Smooth muscle cell of the pulmonary artery (primary cell): ENCODE results near the gene GABRA4. TPM values are rescaled to one million over a fixed set of nuclear protein-coding genes. Genes with fewer than 3 reads are reported as not detected.

Experiments
- total RNA-seq: library from RNA; depleted of rRNA; stranded (reverse); fragments of >200 nt; gene quantifications from 2 replicates; pipeline ENCODE4 v1.2.3, GENCODE V29; 2014

The GABRA4 gene
- under 0.01 TPM in 1 of 2 replicates, not detected in the other for total RNA-seq

DNA sequence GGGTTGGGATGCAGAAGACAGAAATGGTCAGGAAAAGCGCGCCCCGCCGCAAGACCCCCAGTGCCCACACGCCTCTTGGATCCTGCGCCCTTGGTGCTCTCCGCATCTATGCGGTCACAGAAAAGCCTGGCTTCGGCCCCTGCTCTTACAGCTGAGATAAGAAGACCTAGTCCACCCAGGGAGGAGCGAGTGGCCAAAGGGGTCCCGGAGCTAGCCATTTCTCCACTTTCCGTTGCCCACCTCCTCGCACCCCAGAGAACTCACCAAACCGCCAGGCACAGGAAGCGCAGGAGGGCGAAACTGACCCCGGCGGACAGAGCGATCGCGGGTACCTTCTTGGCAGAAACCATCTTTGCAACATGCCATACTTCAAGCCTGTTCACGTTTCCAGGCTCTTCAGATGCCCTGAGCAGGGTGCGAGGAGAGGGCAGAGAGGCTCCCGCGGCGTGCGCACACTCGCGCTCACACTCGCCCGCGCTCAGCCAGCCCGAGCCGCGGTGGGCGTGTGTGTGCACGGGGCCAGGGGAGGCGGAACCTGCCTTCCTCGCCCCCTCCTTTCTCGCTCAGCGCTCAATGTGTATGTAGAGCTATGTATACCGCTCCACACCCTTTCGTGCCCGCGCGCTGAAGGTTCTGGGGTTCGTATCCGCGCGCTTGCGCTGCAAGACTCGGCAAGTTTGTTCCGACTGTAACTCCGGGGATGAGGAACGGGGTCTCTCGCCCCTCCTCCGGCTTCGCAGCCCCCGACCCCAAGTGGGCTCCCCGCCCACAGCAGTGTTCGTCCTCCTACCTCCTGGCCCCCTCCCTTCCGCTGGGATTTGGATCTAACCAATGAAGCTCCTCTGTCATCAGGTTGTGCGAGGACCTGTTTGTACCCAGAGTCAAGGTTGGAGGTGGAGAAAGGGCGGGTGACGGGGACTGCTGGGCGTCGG lies at the start of gene GABRA4:
Gene GABRA4, minus strand, starts transcription at position 507 of the 932 bp plus-strand sequence. Its CDS starts 157 bp downstream, at position 350.

DNA sequence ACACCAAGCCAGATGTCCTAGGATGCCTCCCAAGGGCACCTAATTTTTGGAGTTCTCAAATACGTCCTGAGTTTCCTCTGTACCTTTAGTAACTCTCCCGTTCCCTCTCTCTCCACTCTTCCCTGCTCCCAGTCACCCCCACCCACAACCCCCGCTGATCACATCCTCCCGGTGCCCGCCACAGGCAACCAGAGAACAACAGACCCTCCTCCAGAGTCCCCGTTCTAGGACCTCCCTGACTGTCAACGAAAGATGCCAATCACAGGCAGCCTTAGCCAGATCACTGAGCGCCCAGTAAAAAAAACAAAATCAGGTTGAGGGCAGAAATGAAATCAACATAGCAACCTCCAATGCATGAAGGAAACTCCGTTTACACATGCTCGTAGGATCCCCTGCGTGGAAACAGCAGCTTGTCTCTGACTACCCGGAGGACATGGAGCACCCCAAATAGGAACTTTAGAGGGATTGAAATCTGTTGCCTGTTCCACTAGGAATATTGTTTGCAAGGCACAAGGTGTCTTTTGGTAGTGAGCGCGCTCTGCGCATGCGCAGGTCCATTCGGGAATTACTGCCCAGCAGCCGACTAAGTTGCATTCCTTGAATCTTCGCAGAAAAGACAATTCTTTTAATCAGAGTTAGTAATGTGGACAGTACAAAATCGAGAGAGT lies 37.8 kb upstream of the GABRA4 start, which contains the start of gene GABRB1:
Gene GABRB1, plus strand, starts transcription at position 557 of the 668 bp plus-strand sequence.

DNA sequence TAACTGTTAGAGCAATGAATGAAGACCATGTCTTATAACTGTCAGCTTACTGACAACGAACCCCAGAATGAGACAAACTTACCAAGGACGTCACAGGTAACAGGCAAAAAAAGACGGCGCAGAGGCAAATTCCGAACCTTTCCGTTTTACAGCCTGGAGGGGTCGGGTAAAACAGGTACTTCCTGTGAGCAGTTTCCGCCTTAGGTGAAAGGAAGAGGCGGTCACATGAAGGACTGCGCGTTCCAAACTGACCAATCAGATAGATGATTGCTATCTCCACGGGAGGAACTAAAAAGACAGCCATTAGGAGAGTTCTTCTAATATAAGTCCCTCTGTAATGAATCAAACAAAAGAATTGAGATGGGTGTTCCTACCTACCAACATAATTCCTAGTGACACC lies 84.3 kb downstream of the GABRA4 start, which contains the start of gene COX7B2:
Gene COX7B2, minus strand, starts transcription at position 168 of the 400 bp plus-strand sequence. CDS start 174,053 bp downstream, outside the sequence.

Other genes starting within 250 kb of the GABRA4 start
- not detected in 2 replicates for gene COX7B2, start 84.3 kb downstream of the GABRA4 start, total RNA-seq
- 0.98 and 0.99 TPM in 2 replicates for gene GABRB1, start 38.0 kb upstream of the GABRA4 start, total RNA-seq